NCI-H526 treated with DMSO at 0.1 percent for 48 hours (cell line): ENCODE measurements around the gene FBLN2.
"Not testable (repeated sequence)": the region's sequence is repeated elsewhere in the genome, so short reads cannot be mapped to it uniquely, and the experiment has no call there.

Experiments used
- DNase-seq: peaks from one replicate; lab custom pipeline; 2025; lab: John Stamatoyannopoulos, UW

Gene FBLN2

GRCh38 chr3:13513913-13514517, 34.9 kb upstream of the FBLN2 start:
- no peak for DNase-seq

- no peak for DNase-seq
Measured at GRCh38 chr3:13514639-13515435, 34.1 kb upstream of the FBLN2 start.

GRCh38 chr3:13515786-13516759, 32.9 kb upstream of the FBLN2 start:
- DNase-seq: no peak

- no peak for DNase-seq
Measured at GRCh38 chr3:13516760-13517135, 32.2 kb upstream of the FBLN2 start.

- no peak for DNase-seq
Measured at GRCh38 chr3:13517253-13517977, 31.5 kb upstream of the FBLN2 start.

- DNase-seq: no peak
Measured at GRCh38 chr3:13518516-13518953, 30.4 kb upstream of the FBLN2 start.

GRCh38 chr3:13519006-13519791, 29.7 kb upstream of the FBLN2 start:
- DNase-seq: no peak

GRCh38 chr3:13520326-13520880, 28.5 kb upstream of the FBLN2 start:
- no peak for DNase-seq

GRCh38 chr3:13521309-13521708, 27.6 kb upstream of the FBLN2 start:
- DNase-seq: no peak

GRCh38 chr3:13521749-13522148, 27.2 kb upstream of the FBLN2 start:
- DNase-seq: not testable (repeated sequence)

GRCh38 chr3:13522236-13522635, 26.7 kb upstream of the FBLN2 start:
- no peak for DNase-seq

- no peak for DNase-seq
Measured at GRCh38 chr3:13524979-13525669, 23.8 kb upstream of the FBLN2 start.

- DNase-seq: peak; percentile 47
Measured at GRCh38 chr3:13525827-13526625, 22.9 kb upstream of the FBLN2 start.

- no peak for DNase-seq
Measured at GRCh38 chr3:13526626-13526949, 22.3 kb upstream of the FBLN2 start.

- no peak for DNase-seq
Measured at GRCh38 chr3:13528217-13528867, 20.6 kb upstream of the FBLN2 start.

GRCh38 chr3:13529196-13530112, 19.5 kb upstream of the FBLN2 start:
- no peak for DNase-seq

GRCh38 chr3:13530241-13531009, 18.5 kb upstream of the FBLN2 start:
- no peak for DNase-seq
